Kidney (tissue), 14 donors: ENCODE results near the gene MPDU1. TPM values are rescaled to one million over a fixed set of nuclear protein-coding genes. Genes with fewer than 3 reads are reported as not detected.

ENCODE experiments used
- DNase-seq, 5 donors: peaks; one replicate each; pipeline ENCODE4 v3.0.0-alpha.2; 2013 to 2020
- FAIRE-seq: peaks from 2 replicates; lab custom pipeline; 2012; peaks lifted over from hg19 to GRCh38; lab: Jason Lieb, UNC
- H3K27ac ChIP-seq, 2 donors: one replicate each; pipeline ENCODE4 v1.7.0; 2013; ENCODE audit warnings: low read depth in 2 of 2, low read length in 2 of 2, inconsistent platforms in 1 of 2
- H3K27me3 ChIP-seq: one replicate; pipeline ENCODE4 v1.7.1; 2013; ENCODE audit warnings: low read length, inconsistent platforms; ENCODE audit not compliant: control insufficient read depth, insufficient read depth
- H3K36me3 ChIP-seq, 3 donors: one replicate each; pipeline versions ENCODE4 v1.7.0 to v1.7.1; 2013; ENCODE audit warnings: low read length in 3 of 3, control low read depth in 1 of 3, inconsistent platforms in 1 of 3; ENCODE audit not compliant: insufficient read depth in 3 of 3, control insufficient read depth in 2 of 3
- H3K4me1 ChIP-seq, 3 donors: one replicate each; pipeline versions ENCODE4 v1.7.0 to v1.7.1; 2013; ENCODE audit warnings: low read length in 3 of 3, inconsistent platforms in 1 of 3, low read depth in 1 of 3; ENCODE audit not compliant: control insufficient read depth in 2 of 3, insufficient read depth in 2 of 3
- H3K4me3 ChIP-seq, 3 donors: one replicate each; pipeline versions ENCODE4 v1.7.0 to v1.8.1; 2013; ENCODE audit warnings: low read length in 3 of 3, control low read depth in 1 of 3, inconsistent platforms in 1 of 3
- H3K9ac ChIP-seq, 3 donors: one replicate each; pipeline versions ENCODE4 v1.7.0 to v1.7.1; 2013; ENCODE audit warnings: low read length in 3 of 3, control low read depth in 1 of 3, inconsistent platforms in 1 of 3
- H3K9me3 ChIP-seq, 3 donors: one replicate each; pipeline versions ENCODE4 v1.7.0 to v1.7.1; 2013; ENCODE audit warnings: low read length in 3 of 3, control low read depth in 1 of 3, inconsistent platforms in 1 of 3; ENCODE audit not compliant: control insufficient read depth in 2 of 3, insufficient read depth in 1 of 3
- CTCF ChIP-seq: IDR thresholded peaks from 3 replicates; pipeline ENCODE4 v1.5.1; 2012; ENCODE audit warnings: mild to moderate bottlenecking, moderate library complexity, borderline replicate concordance; ENCODE audit not compliant: insufficient read depth; ENCODE audit errors: extremely low read depth
- intact Hi-C: fragments of 100-400 bp; cut with DNase I; formaldehyde crosslinking; loops from one replicate; pipeline ENCODE4 v1.11.1; 2022
- polyA plus RNA-seq: library from polyadenylated mRNA; stranded (reverse); fragments of 350-450 nt; fragmentation: Illumina TruSeq; extraction: RNeasy Lipid Tissue Mini Kit (QIAGEN cat#74804); gene quantifications from one replicate; pipeline ENCODE4 v1.2.3, GENCODE V29; 2014; ENCODE audit warnings: low read depth, low replicate concordance; ENCODE audit not compliant: insufficient read depth
- total RNA-seq: library from RNA; stranded (reverse); fragmentation: NEBNext Ultra II Directional; extraction: Animal tissue kit (Norgen Biotek cat#: 25700); gene quantifications from one replicate; pipeline ENCODE4 v1.2.1, GENCODE V29; 2021
- donor health status: control.
- donor health status: control.
- donor health status: control.
- donor health status: control.
- donor health status: control.
- donor health status: DM: yes; HTN: yes; CAD: no.
- donor health status: Normal renal cell carcinoma (clear cell type).

Gene MPDU1
- total and polyA plus RNA-seq, 2 donors from 2014 or later: 54.2 to 145 TPM

DNA sequence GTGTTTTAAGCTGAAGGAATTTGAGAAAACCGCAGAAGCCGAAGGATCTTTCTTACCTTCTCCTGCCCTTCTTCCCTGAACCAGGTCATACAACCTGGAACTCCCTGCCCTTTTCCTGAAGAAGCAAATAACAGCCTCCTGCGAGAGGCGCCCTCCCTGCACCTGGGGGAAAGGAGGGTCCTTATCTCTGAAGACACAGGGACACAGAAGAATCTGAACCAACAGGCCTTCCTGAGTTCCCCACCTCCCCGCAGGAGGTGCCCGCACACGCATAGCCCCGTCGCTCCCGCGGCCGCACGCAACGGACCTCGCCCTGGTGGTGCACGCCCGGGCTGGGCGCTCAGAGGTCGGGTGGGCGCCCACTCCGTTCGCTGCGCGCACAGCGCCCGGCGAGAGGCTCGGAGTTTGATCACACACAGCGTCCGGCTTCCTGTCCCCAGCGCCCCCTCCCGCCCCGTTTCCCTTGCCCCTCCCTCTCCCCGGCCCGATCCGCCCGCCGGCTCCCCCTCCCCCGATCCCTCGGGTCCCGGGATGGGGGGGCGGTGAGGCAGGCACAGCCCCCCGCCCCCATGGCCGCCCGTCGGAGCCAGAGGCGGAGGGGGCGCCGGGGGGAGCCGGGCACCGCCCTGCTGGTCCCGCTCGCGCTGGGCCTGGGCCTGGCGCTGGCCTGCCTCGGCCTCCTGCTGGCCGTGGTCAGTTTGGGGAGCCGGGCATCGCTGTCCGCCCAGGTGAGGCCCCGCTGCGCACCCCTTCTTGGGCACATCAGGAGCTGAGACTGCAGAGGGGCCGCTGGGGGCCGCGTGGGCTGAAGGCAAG lies 34.9 kb upstream of the MPDU1 start, which contains the start of gene TNFSF12:
Gene TNFSF12 (plus strand): TSS at position 474 of the 816 bp plus-strand sequence. CDS start 96 bp downstream, at position 570.
- peak within 1 kb of the TSS; percentile 42 to 95 (median 73) for H3K9ac ChIP-seq
- no peak for FAIRE-seq
- TF ChIP-seq CTCF: peak; percentile 11

DNA sequence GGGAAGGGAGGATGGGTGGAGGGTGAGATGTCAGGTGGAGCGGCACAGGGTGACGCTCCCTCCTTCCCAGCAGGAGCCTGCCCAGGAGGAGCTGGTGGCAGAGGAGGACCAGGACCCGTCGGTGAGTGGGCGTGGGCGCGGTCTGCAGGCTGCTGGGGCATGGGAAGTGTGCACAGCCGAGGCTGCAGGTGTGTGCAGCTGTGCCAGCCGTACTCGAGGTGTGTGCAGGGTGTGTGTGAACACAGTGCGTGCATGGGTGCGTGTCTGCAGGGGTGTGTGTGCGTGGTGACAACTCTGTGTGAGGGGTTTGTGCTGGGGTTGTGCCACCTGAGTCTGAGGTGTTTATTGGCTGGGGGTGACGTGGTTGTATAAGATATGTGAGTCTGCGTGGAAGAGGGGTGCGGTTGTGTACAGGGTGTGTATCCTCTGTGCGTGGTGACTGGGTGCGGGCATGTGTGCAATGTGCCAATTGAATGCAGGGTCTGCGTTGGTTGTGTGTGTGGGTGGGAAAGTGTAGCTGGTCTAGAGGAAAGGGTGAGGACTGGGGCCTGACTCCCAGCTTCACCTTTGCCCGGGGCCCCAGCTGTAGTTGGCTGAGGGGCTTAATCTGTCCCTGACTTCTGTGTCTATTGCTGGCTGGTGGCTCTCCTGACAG lies 34.1 kb upstream of the MPDU1 start:
- no peak for TF ChIP-seq CTCF
- Histone ChIP-seq H3K9ac (peak overlapping the region; percentile 42 to 95 (median 64)), H3K27ac (peak overlapping the region; percentile 88 to 93), H3K4me1 (peaks cover 0 to 17% (median 10%) of the 10 kb centered on the region in 3 donors), H3K27me3 (no peaks in the 10 kb centered on the region), H3K9me3 (no peaks in the 10 kb centered on the region), H3K36me3 (no peaks in the 10 kb centered on the region), H3K4me3 (peak overlapping the region; percentile 53 to 70 (median 62))
- intact Hi-C loops: no loop called here
- FAIRE-seq (no peak), DNase-seq (peak in 1 of 5 donors; percentile 58)

More for the DNA sequence above, 34.9 kb upstream of the MPDU1 start, which contains the start of gene TNFSF12:
- DNase-seq: peak; percentile 56 to 91 (median 61)
- peaks cover 0 to 17% (median 13%) of the 10 kb centered on the region in 3 donors for H3K4me1 ChIP-seq
- no peaks in the 10 kb centered on the region for H3K36me3 ChIP-seq
- H3K4me3 ChIP-seq: peak within 1 kb of the TSS; percentile 61 to 92 (median 70)
- no peaks in the 10 kb centered on the region for H3K27me3 ChIP-seq
- H3K27ac ChIP-seq: peak within 1 kb of the TSS; percentile 88 to 93
- intact Hi-C loops: no loop called here
- H3K9me3 ChIP-seq: no peaks in the 10 kb centered on the region

DNA sequence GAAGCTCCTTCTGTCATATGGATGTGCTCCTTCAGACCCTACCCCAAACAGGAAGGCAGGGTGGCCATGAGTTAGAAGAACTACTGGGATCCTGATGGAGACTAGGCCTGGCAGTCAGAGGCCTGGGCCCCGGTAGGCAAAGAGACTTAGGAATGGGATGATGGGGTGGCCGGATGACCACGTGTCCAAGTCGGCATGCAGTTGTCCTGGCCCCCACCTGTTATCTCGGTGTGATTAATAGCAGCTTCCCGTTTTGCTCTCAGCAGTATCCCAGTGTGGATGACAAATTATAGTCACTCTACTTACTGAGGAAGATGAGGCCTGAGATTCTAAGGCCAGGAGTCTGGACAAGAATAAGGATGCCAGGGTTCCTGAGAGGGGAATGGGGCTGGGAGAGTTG lies 33.3 kb upstream of the MPDU1 start:
- Histone ChIP-seq H3K4me1 (peaks cover 0 to 17% (median 10%) of the 10 kb centered on the region in 3 donors), H3K36me3 (no peaks in the 10 kb centered on the region), H3K9me3 (no peaks in the 10 kb centered on the region), H3K27me3 (no peaks in the 10 kb centered on the region), H3K4me3 (peak overlapping the region in 1 of 3 donors; percentile 70), H3K9ac (peak overlapping the region in 1 of 3 donors; percentile 95), H3K27ac (no peak overlapping the region)
- intact Hi-C loops: no loop called here
- DNase-seq (no peak), FAIRE-seq (no peak)
- no peak for TF ChIP-seq CTCF
